ENCODE data around the gene TMEM132D.

Gene TMEM132D

DNA sequence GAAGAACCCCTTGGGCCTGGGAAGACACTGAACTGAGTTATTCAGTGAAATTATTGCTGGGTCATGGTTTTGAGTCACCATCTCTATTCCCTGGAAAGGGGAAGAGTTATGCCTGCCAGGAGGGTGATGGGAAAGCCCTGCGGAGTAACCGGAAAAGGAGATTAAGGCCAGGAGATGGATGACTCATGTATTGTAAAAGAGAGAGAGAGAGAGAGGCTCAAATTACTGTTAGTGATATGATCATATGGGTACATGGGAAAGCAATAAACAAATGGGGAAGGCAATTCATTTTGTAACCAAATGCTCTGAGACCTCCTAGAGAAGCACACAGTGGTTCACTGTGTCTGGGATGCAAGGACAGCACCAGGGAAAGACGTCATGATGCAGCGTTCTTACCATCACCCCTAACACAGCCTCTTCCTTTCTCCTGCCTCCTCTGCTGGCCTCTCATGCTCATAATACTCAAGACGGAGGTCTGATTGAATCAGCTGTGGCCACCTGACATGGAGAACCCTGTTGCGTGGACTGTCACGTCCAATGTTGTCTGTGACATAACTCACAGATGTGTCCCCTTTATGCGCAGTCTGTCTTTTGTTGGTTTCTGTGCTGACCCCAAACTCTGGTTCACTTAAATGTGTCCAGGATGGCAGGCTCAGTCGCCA, 243.7 kb downstream of the TMEM132D start:
- DNase-seq (ENCODE audit: low spot score): no peak

- no peak for DNase-seq (ENCODE audit: low spot score)
Observed at GRCh38 chr12:129657179-129657578, 246.6 kb downstream of the TMEM132D start.

- no peak for DNase-seq (ENCODE audit: low spot score)
Observed at GRCh38 chr12:129651951-129652350, 251.9 kb downstream of the TMEM132D start.

DNA sequence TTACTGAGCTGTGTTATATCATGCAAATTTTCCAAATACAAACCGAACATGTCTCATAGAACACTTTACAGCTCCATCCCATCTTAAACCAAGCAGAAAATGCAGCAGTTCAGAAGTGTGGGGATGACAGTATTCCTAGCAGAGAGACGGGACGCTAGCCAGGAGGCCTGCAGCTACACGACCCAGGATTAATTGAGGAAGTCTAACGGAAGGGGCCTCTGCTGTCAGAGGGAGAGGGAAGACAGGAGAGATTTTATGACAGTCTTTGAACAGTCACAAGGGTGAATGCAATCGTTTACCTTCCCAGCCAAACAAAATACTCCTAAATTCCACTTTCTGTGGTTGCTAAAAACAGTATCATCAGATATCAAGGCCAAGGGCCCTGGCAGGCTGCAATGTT, 261.9 kb downstream of the TMEM132D start:
- no peak for DNase-seq (ENCODE audit: low spot score)

DNA sequence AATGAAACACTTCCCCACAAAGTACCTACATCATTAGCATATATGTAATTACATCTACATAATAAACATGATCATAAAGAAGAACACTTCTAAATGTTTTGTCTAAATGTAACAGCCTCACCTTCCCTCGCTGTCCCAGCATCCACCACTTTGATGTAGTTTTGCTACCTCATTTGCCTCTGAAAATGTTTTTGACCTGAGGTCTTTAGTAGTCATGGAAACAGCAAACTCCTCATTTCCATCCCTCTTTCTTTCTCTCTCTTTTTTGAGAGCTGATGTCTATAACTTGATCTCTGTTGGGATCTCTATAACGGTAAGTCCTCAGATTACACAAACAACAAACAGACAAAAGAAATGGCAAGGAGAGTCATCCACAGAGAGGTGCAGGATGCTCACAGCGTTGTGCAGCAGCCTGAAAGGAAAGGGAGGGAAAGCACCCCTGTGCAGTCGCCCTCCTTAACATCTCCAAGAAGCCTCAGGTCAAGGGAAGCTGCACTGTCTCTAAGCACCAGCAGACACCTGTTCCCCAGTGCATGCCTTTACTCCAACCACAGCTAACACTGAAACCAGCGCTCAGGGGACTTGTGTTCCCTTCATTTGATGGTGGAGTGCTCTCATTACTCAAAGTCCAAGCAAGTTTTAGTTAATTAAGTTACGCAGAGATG, 268.7 kb downstream of the TMEM132D start:
- no peak for DNase-seq (ENCODE audit: low spot score)

GRCh38 chr12:129631316-129631715, 272.5 kb downstream of the TMEM132D start:
- DNase-seq (ENCODE audit: low spot score): no peak

DNA sequence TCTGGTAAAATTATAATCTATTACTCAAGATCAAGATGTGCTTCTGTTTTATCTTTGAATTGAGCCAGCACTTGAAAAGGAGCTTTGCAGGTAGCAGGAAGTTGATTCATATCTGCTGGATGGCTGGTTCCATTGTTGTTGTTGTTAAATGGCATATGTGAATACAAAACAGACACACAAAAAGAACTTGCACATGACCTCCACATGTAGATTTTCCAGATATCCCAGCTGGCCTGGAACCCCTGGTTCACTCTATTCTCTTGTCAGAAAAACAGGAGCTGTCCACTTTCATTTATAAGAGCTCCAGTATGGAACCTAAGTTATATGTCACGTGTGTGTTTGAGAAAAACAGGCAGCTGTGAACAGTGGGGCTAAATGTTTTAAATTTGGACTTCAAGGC, 273.9 kb downstream of the TMEM132D start:
- DNase-seq (ENCODE audit: low spot score): no peak

DNA sequence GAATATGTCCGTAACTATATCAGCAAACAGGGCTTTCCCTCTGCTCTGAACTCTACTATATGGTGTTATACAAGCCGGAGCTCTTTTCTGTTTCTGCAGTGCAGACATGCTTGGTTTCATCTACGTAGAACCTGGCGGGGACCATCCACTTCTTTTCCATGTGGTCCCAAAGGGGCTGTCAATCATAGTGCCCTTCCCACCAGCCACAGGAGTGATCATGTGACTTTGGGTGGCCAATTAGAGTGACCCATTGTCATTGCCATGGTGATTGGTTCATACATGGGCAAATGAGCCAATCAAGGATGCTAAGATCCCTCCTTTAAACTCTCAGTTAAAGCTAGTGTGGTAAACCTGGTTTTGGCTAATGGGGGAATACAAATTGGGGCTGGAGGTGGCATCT, 281.3 kb downstream of the TMEM132D start:
- no peak for DNase-seq (ENCODE audit: low spot score)

DNA sequence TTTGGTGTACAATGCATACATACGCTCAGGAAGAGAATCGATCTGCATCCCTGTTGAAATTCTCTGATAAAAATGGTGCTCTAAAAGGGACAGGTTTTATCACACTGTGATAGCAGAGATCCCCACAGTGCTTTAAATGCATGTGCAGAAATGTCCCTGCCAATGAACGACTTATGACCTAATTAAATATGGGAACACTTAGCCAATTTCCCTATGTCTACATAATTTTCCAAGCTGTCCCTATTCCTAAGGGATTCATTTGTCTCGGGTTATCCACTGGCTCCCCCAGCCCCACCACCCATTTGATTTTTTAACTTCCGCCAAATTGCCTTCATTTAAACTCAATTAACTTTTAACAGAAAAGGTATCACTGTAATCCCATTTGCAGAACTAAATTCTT, 284.6 kb downstream of the TMEM132D start:
- no peak for DNase-seq (ENCODE audit: low spot score)

- no peak for DNase-seq (ENCODE audit: low spot score)
Observed at GRCh38 chr12:129617849-129618248, 286.0 kb downstream of the TMEM132D start.

DNA sequence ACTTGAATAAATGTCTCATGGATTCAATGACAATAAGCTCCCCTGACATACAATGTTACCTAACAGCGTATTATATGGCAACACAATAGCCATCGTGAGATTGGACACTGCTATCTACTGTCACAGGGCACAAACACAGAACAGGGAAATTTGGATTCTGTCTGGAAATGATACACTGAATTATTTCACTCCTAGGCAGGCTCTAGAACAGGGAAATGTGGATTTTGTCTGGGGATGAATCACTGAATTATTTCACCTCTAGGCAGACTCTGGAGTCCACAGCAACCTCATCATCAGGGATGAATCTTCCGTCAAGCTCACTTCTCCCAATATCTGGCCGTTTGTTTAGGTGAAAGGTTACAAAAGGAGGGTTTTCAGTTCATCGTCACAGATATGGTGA, 288.8 kb downstream of the TMEM132D start:
- DNase-seq (ENCODE audit: low spot score): no peak

- no peak for DNase-seq (ENCODE audit: low spot score)
Observed at GRCh38 chr12:129614221-129614885, 289.5 kb downstream of the TMEM132D start.

DNA sequence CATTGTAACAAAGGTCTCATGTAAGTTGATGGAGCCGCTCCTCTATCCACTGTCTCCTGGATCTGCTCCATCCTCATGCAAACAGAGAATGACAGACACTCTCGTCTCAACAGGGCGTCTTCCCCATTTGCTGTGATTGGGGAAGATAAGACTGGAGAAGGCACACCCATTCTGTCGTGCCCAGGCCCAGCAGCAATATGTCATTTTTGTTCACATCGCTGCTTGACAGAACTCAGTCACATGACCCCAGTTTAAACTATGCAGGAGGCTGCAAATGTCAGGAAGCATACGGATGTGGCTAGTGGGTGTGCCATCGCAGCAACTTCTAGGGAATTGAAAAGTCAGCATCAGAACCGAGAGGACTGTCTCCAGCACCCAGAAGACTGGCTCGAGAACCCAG, 290.5 kb downstream of the TMEM132D start:
- no peak for DNase-seq (ENCODE audit: low spot score)

DNA sequence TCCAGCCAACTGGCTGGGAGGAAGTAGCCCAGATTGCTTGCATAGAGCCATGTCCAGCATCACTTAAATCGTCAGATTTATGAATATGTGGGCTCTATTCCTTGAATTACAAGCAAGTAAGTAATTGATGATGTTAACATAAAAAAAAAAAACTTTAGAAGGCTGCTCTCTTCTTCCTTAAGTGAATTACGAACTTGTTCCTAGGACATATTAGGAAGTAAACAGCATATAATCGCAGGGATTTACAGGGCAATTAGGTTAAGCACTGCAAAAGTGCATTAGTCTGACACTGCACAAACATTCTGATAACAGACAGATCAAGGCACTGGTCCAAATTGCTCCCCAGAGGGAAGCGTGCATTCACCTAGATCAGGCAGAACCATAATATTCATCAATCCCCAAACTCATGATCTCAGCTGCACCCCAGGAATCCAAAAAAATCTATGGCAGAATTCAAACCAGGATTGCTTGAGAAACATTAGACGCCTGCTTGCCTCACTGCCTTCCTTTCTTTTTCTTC, 293.2 kb downstream of the TMEM132D start:
- DNase-seq (ENCODE audit: low spot score): no peak

DNA sequence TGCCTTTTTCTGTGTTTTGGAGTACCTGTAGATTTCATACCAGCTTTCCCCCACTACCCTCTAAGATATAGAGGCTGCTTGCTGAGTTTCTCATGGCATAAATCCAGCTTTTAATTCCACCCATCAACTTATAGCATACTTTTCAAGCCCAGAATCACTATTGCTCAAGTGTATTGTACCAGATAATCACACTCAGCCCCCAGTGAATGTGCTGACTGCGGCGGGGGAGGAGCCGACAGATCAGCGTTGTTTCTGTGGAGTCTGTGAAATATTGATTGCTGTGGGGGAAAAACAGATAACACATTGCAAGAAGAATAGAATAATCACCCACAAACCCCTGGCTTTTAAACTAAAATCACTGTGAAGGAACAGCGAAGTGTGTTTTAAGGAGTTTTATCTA, 296.1 kb downstream of the TMEM132D start:
- DNase-seq (ENCODE audit: low spot score): no peak

DNA sequence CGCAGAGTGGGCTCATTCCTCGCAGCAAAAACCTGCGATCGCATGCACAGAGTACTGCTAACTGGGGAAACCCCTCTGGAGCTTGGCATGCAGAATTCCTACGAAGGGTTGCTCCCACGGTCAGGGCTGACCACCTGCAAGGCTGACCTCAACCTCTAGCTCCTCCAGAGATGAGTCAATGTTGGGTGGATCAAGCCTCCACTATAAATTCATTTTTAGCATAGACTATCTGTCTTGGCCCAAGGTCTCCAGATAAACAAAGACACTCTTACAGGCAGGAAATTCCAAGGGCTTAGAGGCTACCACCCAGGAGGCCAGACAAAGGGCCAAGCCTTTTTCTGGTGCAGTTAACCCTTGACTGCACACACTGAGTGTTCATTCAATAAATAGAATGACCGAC, 296.5 kb downstream of the TMEM132D start:
- DNase-seq (ENCODE audit: low spot score): no peak

- DNase-seq (ENCODE audit: low spot score): no peak
Observed at GRCh38 chr12:129606239-129606638, 297.6 kb downstream of the TMEM132D start.

- no peak for DNase-seq (ENCODE audit: low spot score)
Observed at GRCh38 chr12:129605666-129606065, 298.2 kb downstream of the TMEM132D start.

- no peak for DNase-seq (ENCODE audit: low spot score)
Observed at GRCh38 chr12:129604506-129604905, 299.3 kb downstream of the TMEM132D start.

DNA sequence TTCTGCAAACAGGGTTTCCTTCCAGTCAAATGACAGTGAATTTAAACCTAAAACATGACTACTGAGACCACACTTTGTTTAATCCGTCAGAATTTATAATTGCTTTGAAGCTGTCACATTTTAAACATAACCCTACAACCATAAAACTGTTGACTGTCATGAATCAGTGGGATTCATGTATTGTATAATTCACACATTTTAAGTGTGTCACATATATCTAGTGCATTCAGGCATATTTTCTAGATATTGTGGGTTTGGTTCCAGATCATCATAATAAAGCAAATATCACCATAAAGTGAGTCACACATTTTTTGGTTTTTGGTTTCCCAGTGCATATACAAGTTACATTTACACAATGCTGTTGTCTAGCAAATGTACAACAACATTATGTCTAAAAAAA, 304.4 kb downstream of the TMEM132D start:
- no peak for DNase-seq (ENCODE audit: low spot score)

DNA sequence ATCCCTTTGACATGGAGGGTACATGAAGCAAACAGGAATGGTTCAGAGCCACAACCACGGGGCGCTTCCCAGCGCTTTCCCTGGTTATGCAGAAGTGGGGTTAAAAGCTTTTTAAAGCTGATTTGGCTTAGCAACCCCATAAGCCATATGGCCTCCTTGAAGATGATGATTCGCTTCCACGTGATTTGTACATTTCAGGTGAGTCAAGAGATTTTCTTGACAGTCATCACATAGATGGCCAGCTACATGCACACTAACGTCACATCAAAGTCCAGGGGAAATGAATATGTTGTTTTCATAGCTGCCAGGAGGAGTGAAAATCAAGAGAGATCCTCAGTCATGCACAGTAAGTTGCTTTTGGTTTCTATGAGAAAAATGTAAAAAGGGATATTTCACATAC, 309.7 kb downstream of the TMEM132D start:
- no peak for DNase-seq (ENCODE audit: low spot score)

- no peak for DNase-seq (ENCODE audit: low spot score)
Observed at GRCh38 chr12:129592449-129592848, 311.4 kb downstream of the TMEM132D start.

DNA sequence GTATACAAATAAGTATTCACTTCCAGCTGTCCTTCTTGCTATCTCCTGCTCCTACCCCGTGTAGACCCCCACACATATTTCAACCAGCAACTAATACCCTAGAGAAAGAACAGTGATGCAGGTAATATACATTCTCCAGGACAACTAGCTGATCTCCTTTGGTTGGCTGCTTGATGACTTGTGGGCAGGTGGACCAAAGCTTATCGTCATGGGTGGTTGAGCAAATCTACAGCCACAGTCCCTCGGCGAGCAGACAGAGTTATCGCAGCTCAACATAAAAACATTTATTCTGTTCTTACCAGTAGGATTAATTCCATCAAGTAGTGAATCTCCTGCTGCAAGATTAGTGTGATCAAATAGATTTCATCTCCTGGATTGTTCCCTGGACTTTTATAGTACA, 314.3 kb downstream of the TMEM132D start:
- DNase-seq (ENCODE audit: low spot score): no peak
